ENCODE measurements around the gene PRKG1.
A peak's percentile ranks its signal among the peaks of the same experiment; 100 is the strongest.
"Not testable (repeated sequence)": the region's sequence is repeated elsewhere in the genome, so short reads cannot be mapped to it uniquely, and the experiment has no call there.

The PRKG1 gene

GRCh38 chr10:51119441-51119840, 45.2 kb downstream of the PRKG1 start:
- no peak for DNase-seq

- DNase-seq: peak; percentile 66 to 90
Measured at GRCh38 chr10:51121861-51122260, 47.6 kb downstream of the PRKG1 start.

GRCh38 chr10:51124852-51125251, 50.6 kb downstream of the PRKG1 start:
- no peak for DNase-seq

GRCh38 chr10:51125518-51125917, 51.2 kb downstream of the PRKG1 start:
- no peak for DNase-seq

GRCh38 chr10:51129946-51130544, 55.8 kb downstream of the PRKG1 start:
- peak; percentile 22 to 50 for DNase-seq

- DNase-seq: no peak
Measured at GRCh38 chr10:51137756-51138529, 63.7 kb downstream of the PRKG1 start.

GRCh38 chr10:51139176-51139575, 64.9 kb downstream of the PRKG1 start:
- DNase-seq: no peak

- DNase-seq: no peak
Measured at GRCh38 chr10:51141010-51141409, 66.7 kb downstream of the PRKG1 start.

GRCh38 chr10:51144161-51144781, 70.0 kb downstream of the PRKG1 start:
- DNase-seq: no peak

- no peak for DNase-seq
Measured at GRCh38 chr10:51145375-51145774, 71.1 kb downstream of the PRKG1 start.

- DNase-seq: no peak
Measured at GRCh38 chr10:51147644-51148399, 73.5 kb downstream of the PRKG1 start.

- DNase-seq: no peak
Measured at GRCh38 chr10:51156926-51157325, 82.6 kb downstream of the PRKG1 start.

- no peak for DNase-seq
Measured at GRCh38 chr10:51158832-51159231, 84.5 kb downstream of the PRKG1 start.

GRCh38 chr10:51159841-51160240, 85.6 kb downstream of the PRKG1 start:
- no peak for DNase-seq

GRCh38 chr10:51162002-51162401, 87.7 kb downstream of the PRKG1 start:
- no peak for DNase-seq

- DNase-seq: not testable (repeated sequence)
Measured at GRCh38 chr10:51163380-51164049, 89.2 kb downstream of the PRKG1 start.

- no peak for DNase-seq
Measured at GRCh38 chr10:51168086-51168815, 94.0 kb downstream of the PRKG1 start.

- no peak for DNase-seq
Measured at GRCh38 chr10:51169111-51169510, 94.8 kb downstream of the PRKG1 start.

GRCh38 chr10:51170518-51171245, 96.4 kb downstream of the PRKG1 start:
- no peak for DNase-seq

- DNase-seq: no peak
Measured at GRCh38 chr10:51171946-51172345, 97.7 kb downstream of the PRKG1 start.

GRCh38 chr10:51176976-51177695, 102.8 kb downstream of the PRKG1 start:
- no peak for DNase-seq

Data from NCI-H524 (cell line).